ENCODE data around the gene LIFR. TPM values are rescaled to one million over a fixed set of nuclear protein-coding genes. Genes with fewer than 3 reads are reported as not detected.
"Not testable (repeated sequence)": the region's sequence is repeated elsewhere in the genome, so short reads cannot be mapped to it uniquely, and the experiment has no call there.

The LIFR gene
- total RNA-seq, 2 donors from 2014 or later = 81.7 to 85.9 TPM

- no peak for TF ChIP-seq CTCF (conservative IDR thresholded peaks at IDR 0.05)
- H3K36me3 ChIP-seq (ENCODE audit: control insufficient read depth, insufficient read depth, low read length) = peaks cover 94% of the 10 kb centered on the region
- Mint-ChIP-seq H3K27ac (no peak overlapping the region), H3K9me3 (no peaks in the 10 kb centered on the region), H3K4me3 (no peak overlapping the region), H3K36me3 (ENCODE audit: low read depth) (peaks cover 64% of the 10 kb centered on the region), H3K27me3 (ENCODE audit: insufficient read depth) (no peaks in the 10 kb centered on the region), H3K4me1 (no peaks in the 10 kb centered on the region)
- H3K27me3 ChIP-seq (ENCODE audit: control insufficient read depth, insufficient read depth, low read length, poor library complexity, severe bottlenecking) = no peaks in the 10 kb centered on the region
- DNase-seq = no peak
- no peak overlapping the region for H3K4me3 ChIP-seq (ENCODE audit: low read length)
- no peaks in the 10 kb centered on the region for H3K4me1 ChIP-seq (ENCODE audit: control insufficient read depth, insufficient read depth, low read length)
- WGBS, 2 experiments (ENCODE audit: insufficient coverage in 1 of 2, insufficient read length in 1 of 2) = 95 to 99% methylated on average over 3 of the region's 3 CpGs
- H3K27ac ChIP-seq (ENCODE audit: low read depth, low read length) = no peak overlapping the region
- H3K9me3 ChIP-seq (ENCODE audit: control insufficient read depth, low read length) = no peaks in the 10 kb centered on the region
- H3K9ac ChIP-seq (ENCODE audit: extremely low read depth, low read length, poor library complexity, severe bottlenecking) = no peak overlapping the region
Measured at GRCh38 chr5:38519476-38519875, 37.0 kb downstream of the LIFR start.

GRCh38 chr5:38518341-38518740 lies 38.1 kb downstream of the LIFR start:
- no peak overlapping the region for H3K4me3 Mint-ChIP-seq
- no peak overlapping the region for H3K9ac ChIP-seq (ENCODE audit: extremely low read depth, low read length, poor library complexity, severe bottlenecking)
- H3K27me3 Mint-ChIP-seq (ENCODE audit: insufficient read depth) = no peaks in the 10 kb centered on the region
- H3K27ac ChIP-seq (ENCODE audit: low read depth, low read length) = no peak overlapping the region
- no peak for DNase-seq
- no peak for TF ChIP-seq CTCF (conservative IDR thresholded peaks at IDR 0.05)
- no peak overlapping the region for H3K27ac Mint-ChIP-seq
- H3K4me3 ChIP-seq (ENCODE audit: low read length) = no peak overlapping the region
- H3K4me1 ChIP-seq (ENCODE audit: control insufficient read depth, insufficient read depth, low read length) = no peaks in the 10 kb centered on the region
- H3K9me3 Mint-ChIP-seq = no peaks in the 10 kb centered on the region
- WGBS, 2 experiments (ENCODE audit: insufficient coverage in 1 of 2, insufficient read length in 1 of 2) = 100% methylated on average over 1 of the region's 1 CpG; no CpG with 5 or more reads in 1 of the 2 experiments
- no peaks in the 10 kb centered on the region for H3K9me3 ChIP-seq (ENCODE audit: control insufficient read depth, low read length)
- H3K36me3 ChIP-seq (ENCODE audit: control insufficient read depth, insufficient read depth, low read length) = peaks cover 94% of the 10 kb centered on the region
- H3K4me1 Mint-ChIP-seq = peaks cover 3% of the 10 kb centered on the region
- peaks cover 55% of the 10 kb centered on the region for H3K36me3 Mint-ChIP-seq (ENCODE audit: low read depth)
- no peaks in the 10 kb centered on the region for H3K27me3 ChIP-seq (ENCODE audit: control insufficient read depth, insufficient read depth, low read length, poor library complexity, severe bottlenecking)

- not testable (repeated sequence) for H3K4me3 ChIP-seq (ENCODE audit: low read length); H3K9ac ChIP-seq (ENCODE audit: extremely low read depth, low read length, poor library complexity, severe bottlenecking); H3K27ac Mint-ChIP-seq; H3K9me3 ChIP-seq (ENCODE audit: control insufficient read depth, low read length); H3K4me1 ChIP-seq (ENCODE audit: control insufficient read depth, insufficient read depth, low read length); H3K4me1 Mint-ChIP-seq; H3K9me3 Mint-ChIP-seq; H3K27me3 Mint-ChIP-seq (ENCODE audit: insufficient read depth); H3K27ac ChIP-seq (ENCODE audit: low read depth, low read length); H3K4me3 Mint-ChIP-seq; DNase-seq; H3K27me3 ChIP-seq (ENCODE audit: control insufficient read depth, insufficient read depth, low read length, poor library complexity, severe bottlenecking)
- peaks cover 51% of the 10 kb centered on the region for H3K36me3 Mint-ChIP-seq (ENCODE audit: low read depth)
- H3K36me3 ChIP-seq (ENCODE audit: control insufficient read depth, insufficient read depth, low read length) = peaks cover 91% of the 10 kb centered on the region
- 99% methylated on average over 3 of the region's 3 CpGs; no CpG with 5 or more reads in 1 of the 2 experiments for WGBS, 2 experiments (ENCODE audit: insufficient coverage in 1 of 2, insufficient read length in 1 of 2)
Measured at GRCh38 chr5:38516649-38517048, 39.8 kb downstream of the LIFR start.

GRCh38 chr5:38515646-38516045 lies 40.8 kb downstream of the LIFR start:
- Histone ChIP-seq H3K27me3 (ENCODE audit: control insufficient read depth, insufficient read depth, low read length, poor library complexity, severe bottlenecking) (no peaks in the 10 kb centered on the region), H3K9me3 (ENCODE audit: control insufficient read depth, low read length) (no peaks in the 10 kb centered on the region), H3K36me3 (ENCODE audit: control insufficient read depth, insufficient read depth, low read length) (peaks cover 91% of the 10 kb centered on the region), H3K4me1 (ENCODE audit: control insufficient read depth, insufficient read depth, low read length) (no peaks in the 10 kb centered on the region), H3K27ac (ENCODE audit: low read depth, low read length) (no peak overlapping the region), H3K9ac (ENCODE audit: extremely low read depth, low read length, poor library complexity, severe bottlenecking) (no peak overlapping the region), H3K4me3 (ENCODE audit: low read length) (no peak overlapping the region)
- TF ChIP-seq CTCF (conservative IDR thresholded peaks at IDR 0.05) = peak; percentile 60
- H3K4me3 Mint-ChIP-seq = no peak overlapping the region
- no peak overlapping the region for H3K27ac Mint-ChIP-seq
- H3K36me3 Mint-ChIP-seq (ENCODE audit: low read depth) = peaks cover 51% of the 10 kb centered on the region
- no peaks in the 10 kb centered on the region for H3K27me3 Mint-ChIP-seq (ENCODE audit: insufficient read depth)
- H3K9me3 Mint-ChIP-seq = no peaks in the 10 kb centered on the region
- 80 to 85% methylated on average over 2 of the region's 2 CpGs for WGBS, 2 experiments (ENCODE audit: insufficient coverage in 1 of 2, insufficient read length in 1 of 2)
- DNase-seq = no peak
- H3K4me1 Mint-ChIP-seq = peaks cover 9% of the 10 kb centered on the region

Measured in endodermal cell (in vitro differentiated cells).